LNCAP (cell line): Measurements from ENCODE around the gene TMEM108.

ENCODE experiments used
- CTCF ChIP-seq: fragments of 450-650 bp; IDR thresholded peaks from 2 replicates; pipeline ENCODE4 v1.5.1; 2017; ENCODE audit warnings: mild to moderate bottlenecking

The TMEM108 gene

GRCh38 chr3:133418361-133418760 is 380.2 kb downstream of the TMEM108 start:
- TF ChIP-seq CTCF = no peak

- TF ChIP-seq CTCF = no peak
Observed at GRCh38 chr3:133419151-133419909, 381.1 kb downstream of the TMEM108 start.

GRCh38 chr3:133424937-133425869 is 387.0 kb downstream of the TMEM108 start:
- no peak for TF ChIP-seq CTCF

- TF ChIP-seq CTCF = no peak
Observed at GRCh38 chr3:133425898-133426297, 387.7 kb downstream of the TMEM108 start.

GRCh38 chr3:133426721-133427120 is 388.5 kb downstream of the TMEM108 start:
- no peak for TF ChIP-seq CTCF

- TF ChIP-seq CTCF = no peak
Observed at GRCh38 chr3:133428552-133428951, 390.4 kb downstream of the TMEM108 start.

GRCh38 chr3:133429063-133429462 is 390.9 kb downstream of the TMEM108 start:
- TF ChIP-seq CTCF = no peak
